Femur (tissue), 1 donor: ENCODE data around the gene RASGEF1C.
"Not testable (repeated sequence)": the region's sequence is repeated elsewhere in the genome, so short reads cannot be mapped to it uniquely, and the experiment has no call there.

Experiments used
- DNase-seq: peaks from one replicate; pipeline ENCODE4 v3.0.0-alpha.2; 2017

RASGEF1C gene

GRCh38 chr5:180098991-180099732 is 109.8 kb downstream of the RASGEF1C start:
- no peak for DNase-seq

- no peak for DNase-seq
Observed at GRCh38 chr5:180098526-180098925, 110.5 kb downstream of the RASGEF1C start.

GRCh38 chr5:180097926-180098325 is 111.1 kb downstream of the RASGEF1C start:
- no peak for DNase-seq

GRCh38 chr5:180097163-180097894 is 111.7 kb downstream of the RASGEF1C start:
- DNase-seq, result no peak

- DNase-seq, result no peak
Observed at GRCh38 chr5:180096616-180097015, 112.4 kb downstream of the RASGEF1C start.

GRCh38 chr5:180095545-180095944 is 113.5 kb downstream of the RASGEF1C start:
- no peak for DNase-seq

- DNase-seq, result no peak
Observed at GRCh38 chr5:180093651-180094382, 115.2 kb downstream of the RASGEF1C start.

GRCh38 chr5:180093241-180093640 is 115.8 kb downstream of the RASGEF1C start:
- no peak for DNase-seq

GRCh38 chr5:180090769-180091546 is 118.1 kb downstream of the RASGEF1C start:
- no peak for DNase-seq

- DNase-seq, result peak; percentile 87
Observed at GRCh38 chr5:180090098-180090768, 118.8 kb downstream of the RASGEF1C start.

- not testable (repeated sequence) for DNase-seq
Observed at GRCh38 chr5:180089628-180090027, 119.4 kb downstream of the RASGEF1C start.

- no peak for DNase-seq
Observed at GRCh38 chr5:180088561-180088960, 120.5 kb downstream of the RASGEF1C start.

- no peak for DNase-seq
Observed at GRCh38 chr5:180086816-180087399, 122.1 kb downstream of the RASGEF1C start.

- DNase-seq, result no peak
Observed at GRCh38 chr5:180085837-180086236, 123.2 kb downstream of the RASGEF1C start.

GRCh38 chr5:180084638-180085561 is 124.1 kb downstream of the RASGEF1C start:
- DNase-seq, result no peak

- DNase-seq, result no peak
Observed at GRCh38 chr5:180083529-180084060, 125.4 kb downstream of the RASGEF1C start.

- no peak for DNase-seq
Observed at GRCh38 chr5:180082633-180083420, 126.2 kb downstream of the RASGEF1C start.

GRCh38 chr5:180081481-180081880 is 127.5 kb downstream of the RASGEF1C start:
- DNase-seq, result no peak

- no peak for DNase-seq
Observed at GRCh38 chr5:180080486-180081280, 128.3 kb downstream of the RASGEF1C start.
